ENCODE results near the gene RALGPS2. TPM values are rescaled to one million over a fixed set of nuclear protein-coding genes. Genes with fewer than 3 reads are reported as not detected.
"Not testable (repeated sequence)": the region's sequence is repeated elsewhere in the genome, so short reads cannot be mapped to it uniquely, and the experiment has no call there.

The RALGPS2 gene
- total and polyA plus RNA-seq, 2 experiments from 2014 or later: 8.1 to 31.2 TPM

GRCh38 chr1:178746345-178746744 lies 21.3 kb downstream of the RALGPS2 start:
- no peaks in the 10 kb centered on the region for H3K4me1 ChIP-seq (ENCODE audit: insufficient read depth)
- H3K4me2 ChIP-seq: no peak overlapping the region
- Mint-ChIP-seq H3K9me3 (no peaks in the 10 kb centered on the region), H3K36me3 (ENCODE audit: low read depth) (peaks cover 20% of the 10 kb centered on the region; the same call in 2 of the 3 replicates), H3K4me1 (no peaks in the 10 kb centered on the region), H3K27me3 (ENCODE audit: insufficient read depth, low read depth, poor library complexity) (peaks cover 2% of the 10 kb centered on the region), H3K4me3 (no peak overlapping the region), H3K27ac (no peak overlapping the region)
- no peaks in the 10 kb centered on the region for H3K36me3 ChIP-seq (ENCODE audit: insufficient read depth)
- no peak overlapping the region for H3K27ac ChIP-seq (ENCODE audit: low read depth)
- ATAC-seq (no peak), DNase-seq (ENCODE audit: low spot score) (no peak)
- TF ChIP-seq, protein P1, sequence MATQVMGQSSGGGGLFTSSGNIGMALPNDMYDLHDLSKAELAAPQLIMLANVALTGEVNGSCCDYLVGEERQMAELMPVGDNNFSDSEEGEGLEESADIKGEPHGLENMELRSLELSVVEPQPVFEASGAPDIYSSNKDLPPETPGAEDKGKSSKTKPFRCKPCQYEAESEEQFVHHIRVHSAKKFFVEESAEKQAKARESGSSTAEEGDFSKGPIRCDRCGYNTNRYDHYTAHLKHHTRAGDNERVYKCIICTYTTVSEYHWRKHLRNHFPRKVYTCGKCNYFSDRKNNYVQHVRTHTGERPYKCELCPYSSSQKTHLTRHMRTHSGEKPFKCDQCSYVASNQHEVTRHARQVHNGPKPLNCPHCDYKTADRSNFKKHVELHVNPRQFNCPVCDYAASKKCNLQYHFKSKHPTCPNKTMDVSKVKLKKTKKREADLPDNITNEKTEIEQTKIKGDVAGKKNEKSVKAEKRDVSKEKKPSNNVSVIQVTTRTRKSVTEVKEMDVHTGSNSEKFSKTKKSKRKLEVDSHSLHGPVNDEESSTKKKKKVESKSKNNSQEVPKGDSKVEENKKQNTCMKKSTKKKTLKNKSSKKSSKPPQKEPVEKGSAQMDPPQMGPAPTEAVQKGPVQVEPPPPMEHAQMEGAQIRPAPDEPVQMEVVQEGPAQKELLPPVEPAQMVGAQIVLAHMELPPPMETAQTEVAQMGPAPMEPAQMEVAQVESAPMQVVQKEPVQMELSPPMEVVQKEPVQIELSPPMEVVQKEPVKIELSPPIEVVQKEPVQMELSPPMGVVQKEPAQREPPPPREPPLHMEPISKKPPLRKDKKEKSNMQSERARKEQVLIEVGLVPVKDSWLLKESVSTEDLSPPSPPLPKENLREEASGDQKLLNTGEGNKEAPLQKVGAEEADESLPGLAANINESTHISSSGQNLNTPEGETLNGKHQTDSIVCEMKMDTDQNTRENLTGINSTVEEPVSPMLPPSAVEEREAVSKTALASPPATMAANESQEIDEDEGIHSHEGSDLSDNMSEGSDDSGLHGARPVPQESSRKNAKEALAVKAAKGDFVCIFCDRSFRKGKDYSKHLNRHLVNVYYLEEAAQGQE (IDR thresholded peaks at IDR 0.05; ENCODE audit: unreplicated experiment): no peak
- no peak for TF ChIP-seq STAT1 (IDR thresholded peaks at IDR 0.05; ENCODE audit: unreplicated experiment)
- no peak for TF ChIP-seq ZNF114 (CRISPR knock-in tag; IDR thresholded peaks at IDR 0.05)
- peaks cover 9% of the 10 kb centered on the region for H3K79me2 ChIP-seq (replicated peaks; ENCODE audit: insufficient read depth)
- H3K4me3 ChIP-seq: no peak overlapping the region
- H4K20me1 ChIP-seq (replicated peaks; ENCODE audit: insufficient read depth): peaks cover 9% of the 10 kb centered on the region; the same call in 1 of the 2 replicates
- no peaks in the 10 kb centered on the region for H3K27me3 ChIP-seq (ENCODE audit: insufficient read depth)
- no peak overlapping the region for H2AFZ ChIP-seq
- H3F3A ChIP-seq (replicated peaks; ENCODE audit: low read depth): no peaks in the 10 kb centered on the region
- H3K9me2 ChIP-seq (ENCODE audit: insufficient read depth): no peaks in the 10 kb centered on the region

GRCh38 chr1:178747361-178747760 lies 22.3 kb downstream of the RALGPS2 start:
- not testable (repeated sequence) for ATAC-seq; H2AFZ ChIP-seq; H3K4me3 Mint-ChIP-seq; H3K9me2 ChIP-seq (ENCODE audit: insufficient read depth); H3K4me1 Mint-ChIP-seq; H3K27ac ChIP-seq (ENCODE audit: low read depth); H3K27me3 Mint-ChIP-seq (ENCODE audit: insufficient read depth, low read depth, poor library complexity); DNase-seq (ENCODE audit: low spot score); H3F3A ChIP-seq (replicated peaks; ENCODE audit: low read depth); H4K20me1 ChIP-seq (replicated peaks; ENCODE audit: insufficient read depth); H3K36me3 ChIP-seq (ENCODE audit: insufficient read depth); H3K9me3 Mint-ChIP-seq; H3K4me1 ChIP-seq (ENCODE audit: insufficient read depth); H3K27ac Mint-ChIP-seq; H3K4me3 ChIP-seq; H3K4me2 ChIP-seq; H3K79me2 ChIP-seq (replicated peaks; ENCODE audit: insufficient read depth); H3K27me3 ChIP-seq (ENCODE audit: insufficient read depth)
- peaks cover 12% of the 10 kb centered on the region; the same call in 2 of the 3 replicates for H3K36me3 Mint-ChIP-seq (ENCODE audit: low read depth)

- no peak overlapping the region for H3K4me3 Mint-ChIP-seq
- Histone ChIP-seq H4K20me1 (replicated peaks; ENCODE audit: insufficient read depth) (peaks cover 13% of the 10 kb centered on the region; the same call in 1 of the 2 replicates), H3K27me3 (ENCODE audit: insufficient read depth) (no peaks in the 10 kb centered on the region), H3K9me2 (ENCODE audit: insufficient read depth) (no peaks in the 10 kb centered on the region), H3K79me2 (replicated peaks; ENCODE audit: insufficient read depth) (peaks cover 13% of the 10 kb centered on the region), H3K4me1 (ENCODE audit: insufficient read depth) (no peaks in the 10 kb centered on the region), H3K36me3 (ENCODE audit: insufficient read depth) (no peaks in the 10 kb centered on the region), H2AFZ (no peak overlapping the region), H3K4me3 (no peak overlapping the region), H3K4me2 (no peak overlapping the region), H3K27ac (ENCODE audit: low read depth) (no peak overlapping the region), H3F3A (replicated peaks; ENCODE audit: low read depth) (no peaks in the 10 kb centered on the region)
- peaks cover 2% of the 10 kb centered on the region for H3K27me3 Mint-ChIP-seq (ENCODE audit: insufficient read depth, low read depth, poor library complexity)
- H3K27ac Mint-ChIP-seq: peak overlapping the region; percentile 65; the same call in 1 of the 2 replicates
- H3K36me3 Mint-ChIP-seq (ENCODE audit: low read depth): no peaks in the 10 kb centered on the region; the same call in 2 of the 3 replicates
- H3K4me1 Mint-ChIP-seq: no peaks in the 10 kb centered on the region
- no peak for DNase-seq (ENCODE audit: low spot score)
- no peak for TF ChIP-seq EZH2phosphoT487 (IDR thresholded peaks at IDR 0.05; ENCODE audit: unreplicated experiment)
- no peak for ATAC-seq
- no peaks in the 10 kb centered on the region for H3K9me3 Mint-ChIP-seq
Measured at GRCh38 chr1:178749581-178750166, 24.6 kb downstream of the RALGPS2 start.

All from GM23338 (cell line).